ENCODE measurements around the gene ZFR.

- TF ChIP-seq CTCF (IDR thresholded peaks at IDR 0.05; ENCODE audit: borderline replicate concordance, extremely low read depth, low read length, poor library complexity, severe bottlenecking), result no peak
- TF ChIP-seq EZH2 (IDR thresholded peaks at IDR 0.05; ENCODE audit: borderline replicate concordance, low read depth, low read length, severe bottlenecking), result no peak
These were observed 29.8 kb upstream of the ZFR start for GRCh38 chr5:32474209-32474854.
